GM19238 (cell line): ENCODE measurements around the gene ANKRD9.

ENCODE experiments used
- DNase-seq: peaks from one replicate; pipeline ENCODE4 v3.0.0; 2011; ENCODE audit warnings: low spot score; ENCODE audit not compliant: insufficient read length

The ANKRD9 gene

GRCh38 chr14:102499401-102500157 is 10.0 kb downstream of the ANKRD9 start:
- DNase-seq = no peak

DNA sequence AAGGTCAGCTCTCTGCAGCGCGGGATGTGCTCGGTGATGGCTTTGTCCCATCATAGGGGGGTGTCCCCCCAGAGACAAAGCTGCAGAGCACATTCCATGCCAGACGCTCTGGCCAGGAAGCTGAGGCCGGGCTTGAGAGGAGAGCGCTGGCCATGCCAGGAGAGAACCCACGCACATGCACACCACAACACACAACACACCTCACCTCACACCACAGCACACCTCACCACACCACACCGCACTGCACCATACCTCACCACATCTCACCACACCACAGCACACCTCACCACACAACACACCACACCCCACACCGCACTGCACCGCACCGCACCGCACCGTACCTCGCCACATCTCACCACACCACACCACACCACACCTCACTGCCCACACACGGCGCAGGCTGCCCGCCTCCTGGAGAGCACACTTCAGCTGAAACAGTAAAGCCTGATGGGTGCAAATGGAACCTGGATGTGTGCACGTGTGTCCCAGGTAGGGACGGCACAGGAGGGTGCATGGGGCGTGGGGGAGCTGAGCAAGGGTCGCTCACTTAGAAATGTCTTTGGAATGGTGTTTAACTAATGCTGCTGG is 10.8 kb downstream of the ANKRD9 start:
- no peak for DNase-seq

DNA sequence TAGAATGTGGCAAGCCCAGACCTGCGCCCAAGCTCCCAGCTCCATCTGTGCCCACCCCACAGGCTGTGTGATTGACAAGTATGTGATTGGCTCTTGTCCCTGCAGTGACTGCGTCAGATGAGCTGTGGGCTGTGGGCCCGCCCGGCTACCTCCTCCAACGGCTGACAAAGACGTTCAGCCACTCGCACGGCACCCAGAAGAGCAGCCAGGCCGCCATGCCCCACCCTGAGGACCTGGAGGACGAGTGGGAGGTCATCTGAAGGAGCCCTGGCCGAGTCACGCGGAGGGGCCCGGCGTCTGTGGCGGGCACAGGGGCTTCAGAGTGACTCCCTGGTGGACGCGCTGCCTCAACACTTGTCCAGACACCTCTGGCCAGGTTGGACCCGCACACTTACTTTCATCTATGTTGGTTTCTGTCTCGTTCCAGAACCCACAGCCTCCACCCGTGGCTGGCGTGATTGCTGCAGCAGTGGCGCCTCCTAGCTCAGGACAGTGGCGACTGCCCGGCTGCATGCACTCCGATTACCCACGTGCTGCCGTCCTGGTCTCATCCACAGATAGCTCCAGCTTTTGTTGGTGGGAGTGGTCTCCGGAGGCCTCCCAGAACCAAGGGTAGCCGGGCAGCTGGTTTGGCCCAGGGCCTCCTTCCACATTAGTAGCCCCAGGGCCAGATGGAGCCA is 11.4 kb downstream of the ANKRD9 start:
- no peak for DNase-seq

GRCh38 chr14:102496958-102497744 is 12.4 kb downstream of the ANKRD9 start:
- no peak for DNase-seq

DNA sequence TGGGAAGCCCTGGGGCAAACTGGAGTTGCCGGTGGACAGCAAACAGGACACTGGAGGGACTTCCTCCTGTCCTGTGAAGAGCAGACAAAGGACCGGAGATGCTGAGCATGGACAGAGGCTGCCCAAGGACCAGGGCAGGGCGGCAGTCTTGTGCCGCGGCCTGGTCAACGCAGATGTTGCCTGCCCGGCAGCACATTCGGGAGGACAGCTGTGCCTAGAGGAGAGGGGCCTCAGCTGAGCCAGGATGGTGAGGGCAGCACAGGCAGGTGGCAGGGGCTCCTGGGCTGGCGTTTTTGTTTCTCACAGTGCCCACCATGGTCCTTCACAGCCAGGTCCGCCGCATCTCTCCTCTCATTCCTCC is 13.3 kb downstream of the ANKRD9 start:
- no peak for DNase-seq

GRCh38 chr14:102495491-102496330 is 13.9 kb downstream of the ANKRD9 start:
- no peak for DNase-seq

DNA sequence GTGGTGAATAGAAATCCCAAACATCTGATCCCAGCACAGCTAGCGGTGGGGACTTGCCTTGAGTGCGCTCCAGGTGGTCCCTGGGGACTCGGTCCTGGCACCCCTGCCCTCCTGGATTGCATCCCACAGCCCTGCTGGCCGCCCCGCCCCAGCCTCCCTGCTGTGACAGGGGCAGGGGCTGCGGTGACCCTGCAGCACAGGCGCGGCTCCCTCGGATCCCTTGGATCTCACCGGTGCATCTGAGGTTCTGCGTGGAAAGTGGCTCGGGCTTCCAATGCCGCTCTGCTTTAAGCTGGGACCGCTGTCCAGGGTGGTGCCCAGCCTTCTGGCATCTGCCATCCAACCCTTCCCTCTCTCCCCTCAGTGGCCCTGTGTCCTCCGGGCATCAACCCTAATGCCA is 16.0 kb downstream of the ANKRD9 start:
- no peak for DNase-seq

GRCh38 chr14:102493096-102493495 is 16.5 kb downstream of the ANKRD9 start:
- no peak for DNase-seq

DNA sequence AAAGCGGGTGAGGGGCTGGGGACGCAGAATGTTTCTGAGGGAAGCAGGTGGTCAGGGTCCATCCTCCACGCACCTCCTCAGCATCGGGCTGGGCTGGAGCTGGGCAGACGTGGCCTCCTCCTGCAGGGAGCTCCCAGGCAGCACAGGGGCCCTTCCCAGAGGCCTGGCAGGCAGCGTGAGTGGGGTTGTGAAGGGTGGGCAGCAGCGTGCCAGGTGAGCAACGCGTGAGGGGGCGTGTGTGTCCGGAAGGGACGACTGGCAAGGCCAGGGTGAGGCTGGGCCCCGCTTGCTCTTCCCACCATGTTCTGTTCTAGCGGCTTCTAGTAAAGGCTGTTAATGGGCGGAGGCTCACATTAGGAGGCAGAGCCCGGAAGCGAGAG is 17.1 kb downstream of the ANKRD9 start:
- no peak for DNase-seq

GRCh38 chr14:102491786-102492530 is 17.6 kb downstream of the ANKRD9 start:
- no peak for DNase-seq

- no peak for DNase-seq
Observed at GRCh38 chr14:102491366-102491765, 18.2 kb downstream of the ANKRD9 start.

- no peak for DNase-seq
Observed at GRCh38 chr14:102490456-102490855, 19.1 kb downstream of the ANKRD9 start.

- DNase-seq = no peak
Observed at GRCh38 chr14:102487204-102487577, 22.4 kb downstream of the ANKRD9 start.

GRCh38 chr14:102486513-102487203 is 22.9 kb downstream of the ANKRD9 start:
- no peak for DNase-seq

- no peak for DNase-seq
Observed at GRCh38 chr14:102485693-102486512, 23.7 kb downstream of the ANKRD9 start.

- no peak for DNase-seq
Observed at GRCh38 chr14:102484316-102484715, 25.3 kb downstream of the ANKRD9 start.

- DNase-seq = no peak
Observed at GRCh38 chr14:102481791-102482238, 27.8 kb downstream of the ANKRD9 start.

- no peak for DNase-seq
Observed at GRCh38 chr14:102481371-102481770, 28.2 kb downstream of the ANKRD9 start.

DNA sequence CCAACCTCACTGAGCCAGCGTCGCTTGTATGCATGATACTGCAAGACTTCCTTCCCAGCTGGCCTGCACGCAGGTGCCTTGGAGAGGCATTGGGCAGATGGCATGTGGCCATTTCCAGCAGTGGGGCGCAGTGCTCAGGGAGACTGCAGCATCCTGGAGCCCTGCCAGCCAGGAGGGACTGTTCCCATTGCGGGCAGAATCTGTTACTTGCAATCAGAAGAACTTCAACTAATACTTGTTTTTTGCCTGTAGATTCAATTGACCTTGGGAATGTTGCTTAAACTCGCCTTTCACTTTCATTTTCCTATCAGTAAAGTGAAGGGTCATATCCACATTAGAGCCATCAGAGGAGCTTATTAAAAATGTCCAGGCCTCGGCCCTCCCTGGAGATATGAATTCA is 29.8 kb downstream of the ANKRD9 start:
- DNase-seq = no peak
